ENCODE measurements around the gene ZNF143.

ZNF143 gene

GRCh38 chr11:9577556-9577955 lies 116.7 kb downstream of the ZNF143 start:
- peak overlapping the region; percentile 92 for H3K4me3 ChIP-seq (ENCODE audit: low read length)
- TF ChIP-seq EZH2phosphoT487 (IDR thresholded peaks at IDR 0.05; ENCODE audit: borderline replicate concordance, low read length) (no peak), CTCF (IDR thresholded peaks at IDR 0.05; ENCODE audit: low read depth, low read length, poor library complexity, severe bottlenecking) (no peak)
- H3K9me2 ChIP-seq (replicated peaks; ENCODE audit: control insufficient read depth, low read length): no peaks in the 10 kb centered on the region
- peak overlapping the region; percentile 64 for H3K4me2 ChIP-seq (ENCODE audit: low read length)
- H3K9me3 ChIP-seq (ENCODE audit: control insufficient read depth, insufficient read depth, low read length): no peaks in the 10 kb centered on the region
- H3K27me3 ChIP-seq (ENCODE audit: control insufficient read depth, low read length): no peaks in the 10 kb centered on the region
- H3K36me3 ChIP-seq (ENCODE audit: control insufficient read depth, low read length): peaks cover 82% of the 10 kb centered on the region
- peaks cover 96% of the 10 kb centered on the region for H3K79me2 ChIP-seq (ENCODE audit: control insufficient read depth, low read length)
- H3K4me1 ChIP-seq (ENCODE audit: control insufficient read depth, low read length): peaks cover 58% of the 10 kb centered on the region
- 0 out of 2 replicates have a peak, but pooled peaks cover 16% of the 10 kb centered on the region for H4K20me1 ChIP-seq (ENCODE audit: control insufficient read depth, insufficient read depth, low read depth, low read length)
- peaks cover 45% of the 10 kb centered on the region for H3F3A ChIP-seq (ENCODE audit: control insufficient read depth, insufficient read depth)
- H3K27ac ChIP-seq (ENCODE audit: low read depth, low read length): peak overlapping the region; percentile 70

Data from DOHH2 (cell line).